ENCODE data around the gene FAR1.
"Not testable (repeated sequence)": the region's sequence is repeated elsewhere in the genome, so short reads cannot be mapped to it uniquely, and the experiment has no call there.

The FAR1 gene

GRCh38 chr11:13668102-13668956 is at the start of gene FAR1:
Gene FAR1, plus strand, starts transcription at chr11:13668668. Its CDS starts 26,098 bp downstream, at chr11:13694766.
- peak; percentile 98 for DNase-seq

- no peak for DNase-seq
These were observed 48.4 kb upstream of the FAR1 start for GRCh38 chr11:13620063-13620462.

GRCh38 chr11:13626818-13627217 is 41.6 kb upstream of the FAR1 start:
- DNase-seq = not testable (repeated sequence)

GRCh38 chr11:13628634-13629033 is 39.8 kb upstream of the FAR1 start:
- DNase-seq = not testable (repeated sequence)

- DNase-seq = no peak
These were observed 38.7 kb upstream of the FAR1 start for GRCh38 chr11:13629779-13630178.

- no peak for DNase-seq
These were observed 33.2 kb upstream of the FAR1 start for GRCh38 chr11:13635290-13635689.

- DNase-seq = no peak
These were observed 32.7 kb upstream of the FAR1 start for GRCh38 chr11:13635804-13636203.

- no peak for DNase-seq
These were observed 31.1 kb upstream of the FAR1 start for GRCh38 chr11:13637125-13638069.

GRCh38 chr11:13638422-13638821 is 30.0 kb upstream of the FAR1 start:
- DNase-seq = no peak

- DNase-seq = no peak
These were observed 23.3 kb upstream of the FAR1 start for GRCh38 chr11:13644997-13645687.

GRCh38 chr11:13647391-13647790 is 21.1 kb upstream of the FAR1 start:
- DNase-seq = no peak

GRCh38 chr11:13649619-13650018 is 18.8 kb upstream of the FAR1 start:
- no peak for DNase-seq

- not testable (repeated sequence) for DNase-seq
These were observed 17.0 kb upstream of the FAR1 start for GRCh38 chr11:13651515-13651914.

- no peak for DNase-seq
These were observed 7.3 kb upstream of the FAR1 start for GRCh38 chr11:13661074-13661623.

GRCh38 chr11:13663631-13664071 is 4.8 kb upstream of the FAR1 start:
- DNase-seq = no peak

GRCh38 chr11:13664351-13664750 is 4.1 kb upstream of the FAR1 start:
- DNase-seq = no peak

GRCh38 chr11:13666708-13667107 is 1.8 kb upstream of the FAR1 start:
- no peak for DNase-seq

GRCh38 chr11:13667245-13667644 is 1.2 kb upstream of the FAR1 start:
- no peak for DNase-seq

- DNase-seq = no peak
These were observed 720 bp upstream of the FAR1 start for GRCh38 chr11:13667795-13668101.

- DNase-seq = peak; percentile 17
These were observed 571 bp downstream of the FAR1 start for GRCh38 chr11:13668957-13669521.

GRCh38 chr11:13669544-13670488 is 1.3 kb downstream of the FAR1 start:
- peak; percentile 36 for DNase-seq
